Keratinocyte (primary cell): ENCODE measurements around the gene DPF3. TPM values are rescaled to one million over a fixed set of nuclear protein-coding genes. Genes with fewer than 3 reads are reported as not detected.

Source experiments
- DNase-seq: peaks from one replicate; pipeline ENCODE4 v3.0.0-alpha.2; 2011; ENCODE audit warnings: low read depth, missing footprints, low spot score
- FAIRE-seq: peaks from 2 replicates; lab custom pipeline; 2011; peaks lifted over from hg19 to GRCh38; lab: Jason Lieb, UNC
- H2AFZ ChIP-seq: 2 replicates; pipeline ENCODE4 v1.6.0; 2012; ENCODE audit warnings: low read length, control low read depth, inconsistent platforms; ENCODE audit not compliant: control insufficient read depth
- H3K27ac ChIP-seq: 2 replicates; pipeline ENCODE4 v1.5.1; 2011; ENCODE audit warnings: low read length; ENCODE audit not compliant: control insufficient read depth, insufficient read depth
- H3K27me3 ChIP-seq: 3 replicates; pipeline ENCODE4 v1.6.0; 2011; ENCODE audit warnings: low read length; ENCODE audit not compliant: control insufficient read depth, insufficient read depth; ENCODE audit errors: extremely low read depth
- H3K36me3 ChIP-seq, 2 experiments: 2 replicates in 1 of 2; 3 replicates in 1 of 2; pipeline ENCODE4 v1.5.1; 2011; ENCODE audit warnings: low read length in 2 of 2, mild to moderate bottlenecking in 1 of 2; ENCODE audit not compliant: control insufficient read depth in 2 of 2, insufficient read depth in 2 of 2; ENCODE audit errors: extremely low read depth in 1 of 2
- H3K4me1 ChIP-seq: 3 replicates; pipeline ENCODE4 v1.5.1; 2011; ENCODE audit warnings: low read length; ENCODE audit not compliant: control insufficient read depth, insufficient read depth; ENCODE audit errors: extremely low read depth
- H3K4me2 ChIP-seq: 3 replicates; pipeline ENCODE4 v1.6.0; 2011; ENCODE audit warnings: low read depth, low read length; ENCODE audit not compliant: control insufficient read depth, insufficient read depth; ENCODE audit errors: extremely low read depth
- H3K4me3 ChIP-seq, 3 experiments: fragments of 200-600 bp in 1 of 3; sonication (generic) in 1 of 3; 2 replicates in 2 of 3; 3 replicates in 1 of 3; pipeline ENCODE4 v1.5.1; 2011 to 2016; ENCODE audit warnings: low read length in 3 of 3, mild to moderate bottlenecking in 3 of 3, control low read depth in 2 of 3, inconsistent platforms in 1 of 3, low read depth in 1 of 3, mixed read lengths in 1 of 3, mixed run types in 1 of 3, moderate library complexity in 1 of 3; ENCODE audit not compliant: control insufficient read depth in 2 of 3, insufficient read depth in 2 of 3; ENCODE audit errors: extremely low read depth in 1 of 3
- H3K79me2 ChIP-seq: 2 replicates; pipeline ENCODE4 v1.6.0; 2012; ENCODE audit warnings: low read length; ENCODE audit not compliant: control insufficient read depth, insufficient read depth
- H3K9ac ChIP-seq: 3 replicates; pipeline ENCODE4 v1.6.0; 2011; ENCODE audit warnings: low read length; ENCODE audit not compliant: control insufficient read depth, insufficient read depth; ENCODE audit errors: extremely low read depth
- H3K9me1 ChIP-seq: 3 replicates; pipeline ENCODE4 v1.6.0; 2011; ENCODE audit warnings: low read length; ENCODE audit not compliant: control insufficient read depth, insufficient read depth; ENCODE audit errors: extremely low read depth
- H3K9me3 ChIP-seq: 2 replicates; pipeline ENCODE4 v1.5.1; 2012; ENCODE audit warnings: low read depth, low read length; ENCODE audit not compliant: control insufficient read depth
- H4K20me1 ChIP-seq: 3 replicates; pipeline ENCODE4 v1.6.0; 2011; ENCODE audit warnings: low read length; ENCODE audit not compliant: control insufficient read depth, insufficient read depth; ENCODE audit errors: extremely low read depth
- CTCF ChIP-seq, 3 experiments: IDR thresholded peaks in 1 of 3; conservative IDR thresholded peaks in 1 of 3; optimal IDR thresholded peaks in 1 of 3; 2 replicates in 2 of 3; 3 replicates in 1 of 3; pipeline versions ENCODE3 to v1.5.1; 2011; ENCODE audit warnings: low read length in 3 of 3, mild to moderate bottlenecking in 3 of 3, moderate library complexity in 2 of 3, control low read depth in 1 of 3, inconsistent platforms in 1 of 3; ENCODE audit not compliant: insufficient read depth in 2 of 3; ENCODE audit errors: extremely low read depth in 1 of 3
- EZH2 ChIP-seq: IDR thresholded peaks from one replicate; pipeline ENCODE4 v1.6.1; 2012; ENCODE audit warnings: inconsistent platforms, mild to moderate bottlenecking, low read length, moderate library complexity
- dilution Hi-C: fragments of 300-500 bp; cut with MboI; formaldehyde crosslinking; loops from one replicate; pipeline ENCODE4 v1.7.0; 2020; ENCODE audit warnings: low sequenced_read_pairs; ENCODE audit not compliant: extremely low pct_ligation_motif_present
- polyA plus RNA-seq, 5 experiments: library from polyadenylated mRNA; depleted of rRNA in 3 of 5; stranded (reverse) in 3 of 5; stranded (forward) in 1 of 5; unstranded in 1 of 5; fragments of >200 nt; gene quantifications; 1 replicate in 1 of 5; 2 replicates in 3 of 5; 3 replicates in 1 of 5; pipeline versions ENCODE4 v1.2.1 to v1.2.3, GENCODE V29; 2011 to 2012; ENCODE audit warnings: missing spikeins in 2 of 5, low read depth in 1 of 5, low replicate concordance in 1 of 5

Gene DPF3
- polyA plus RNA-seq, 1 donor (not counting 4 experiments of a cell fraction or from before 2014, with no cell fraction given): 1.1 TPM

DNA sequence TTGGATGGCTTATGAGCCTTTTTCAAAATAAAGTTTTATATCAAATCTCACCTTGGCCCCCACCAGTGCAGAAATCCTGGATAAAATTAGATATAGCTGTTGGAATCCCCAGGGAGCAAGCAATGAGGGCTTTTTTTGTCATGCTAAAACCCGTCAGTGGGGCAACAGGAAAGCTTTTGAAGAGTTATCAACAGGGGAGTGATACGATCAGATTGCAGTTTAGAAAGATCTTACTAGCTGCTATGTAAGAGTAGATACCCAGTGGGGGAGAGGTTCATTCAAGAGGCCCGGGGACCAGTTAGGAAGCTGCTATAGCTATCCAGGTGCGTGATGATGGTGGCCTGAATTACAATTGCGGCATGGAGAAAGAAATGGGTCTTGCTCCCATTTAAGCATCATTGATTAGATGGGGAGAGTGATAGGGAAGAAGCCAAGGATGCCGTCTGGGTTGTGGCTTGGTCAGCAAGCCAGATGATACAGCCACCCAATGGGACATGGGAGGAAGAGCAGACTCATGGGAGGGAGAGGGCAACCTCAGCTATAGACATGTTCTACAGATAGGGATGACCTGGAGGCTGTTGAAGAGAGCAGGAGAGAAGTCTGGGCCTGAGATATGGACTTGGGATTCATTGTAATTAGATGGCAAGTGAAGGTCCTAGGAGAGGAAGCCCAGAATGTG lies 272.4 kb downstream of the DPF3 start:
- H4K20me1 ChIP-seq: no peaks in the 10 kb centered on the region
- no peak overlapping the region for H3K27ac ChIP-seq
- no peak overlapping the region for H3K4me3 ChIP-seq
- no peak overlapping the region for H3K4me2 ChIP-seq
- H3K4me1 ChIP-seq: peaks cover 6% of the 10 kb centered on the region
- H2AFZ ChIP-seq: no peak overlapping the region
- FAIRE-seq: no peak
- dilution Hi-C loops: no loop called here
- no peaks in the 10 kb centered on the region for H3K79me2 ChIP-seq
- no peaks in the 10 kb centered on the region for H3K9me1 ChIP-seq
- no peaks in the 10 kb centered on the region for H3K36me3 ChIP-seq
- no peaks in the 10 kb centered on the region for H3K27me3 ChIP-seq
- H3K9me3 ChIP-seq: no peaks in the 10 kb centered on the region
- TF ChIP-seq EZH2 (no peak), CTCF (optimal IDR thresholded peaks at IDR 0.05 in 1 of 3, IDR thresholded peaks at IDR 0.05 in 1 of 3, conservative IDR thresholded peaks at IDR 0.05 in 1 of 3; ENCODE audit: extremely low read depth in 1 of 3, insufficient read depth in 2 of 3, low read length in 3 of 3) (no peak)
- no peak for DNase-seq
- no peak overlapping the region for H3K9ac ChIP-seq

GRCh38 chr14:72619881-72620280 lies 274.0 kb downstream of the DPF3 start:
- no peak for TF ChIP-seq CTCF (optimal IDR thresholded peaks at IDR 0.05 in 1 of 3, IDR thresholded peaks at IDR 0.05 in 1 of 3, conservative IDR thresholded peaks at IDR 0.05 in 1 of 3; ENCODE audit: extremely low read depth in 1 of 3, insufficient read depth in 2 of 3, low read length in 3 of 3)
- no peak for TF ChIP-seq EZH2
- H4K20me1 ChIP-seq: no peaks in the 10 kb centered on the region
- no peaks in the 10 kb centered on the region for H3K36me3 ChIP-seq
- H3K4me1 ChIP-seq: peaks cover 22% of the 10 kb centered on the region
- no peak overlapping the region for H2AFZ ChIP-seq
- no peaks in the 10 kb centered on the region for H3K9me3 ChIP-seq
- H3K4me2 ChIP-seq: no peak overlapping the region
- FAIRE-seq (no peak), DNase-seq (no peak)
- no peak overlapping the region for H3K27ac ChIP-seq
- H3K27me3 ChIP-seq: no peaks in the 10 kb centered on the region
- H3K9ac ChIP-seq: no peak overlapping the region
- no peaks in the 10 kb centered on the region for H3K79me2 ChIP-seq
- H3K9me1 ChIP-seq: no peaks in the 10 kb centered on the region
- dilution Hi-C loops: no loop called here
- no peak overlapping the region for H3K4me3 ChIP-seq
